Right cardiac atrium (tissue), 5 donors: ENCODE measurements around the gene LBHD2. TPM values are rescaled to one million over a fixed set of nuclear protein-coding genes. Genes with fewer than 3 reads are reported as not detected.
A peak's percentile ranks its signal among the peaks of the same experiment; 100 is the strongest.
"Not testable (repeated sequence)": the region's sequence is repeated elsewhere in the genome, so short reads cannot be mapped to it uniquely, and the experiment has no call there.

ENCODE experiments used
- ATAC-seq, 2 donors: fragments of 200-7000 bp; cut with Tn5 transposase; one replicate each; pipeline versions ENCODE4 v1.8.0 to v1.9.1; 2020; ENCODE audit warnings: moderate library complexity in 2 of 2, mild to moderate bottlenecking in 1 of 2
- DNase-seq, 3 donors: peaks; one replicate each; pipeline ENCODE4 v3.0.0-alpha.2; 2020
- H3K27ac ChIP-seq: one replicate; pipeline ENCODE4 v1.5.1; 2013; ENCODE audit warnings: mild to moderate bottlenecking, low read length, control low read depth, moderate library complexity
- H3K27me3 ChIP-seq: one replicate; pipeline ENCODE4 v1.6.1; 2013; ENCODE audit not compliant: control insufficient read depth, insufficient read depth
- H3K4me1 ChIP-seq: one replicate; pipeline ENCODE4 v1.6.1; 2013; ENCODE audit warnings: low read length; ENCODE audit not compliant: control insufficient read depth, insufficient read depth
- H3K4me3 ChIP-seq: one replicate; pipeline ENCODE4 v1.5.1; 2013; ENCODE audit warnings: low read length, control low read depth
- H3K9me3 ChIP-seq: one replicate; pipeline ENCODE4 v1.6.1; 2013; ENCODE audit warnings: low read length; ENCODE audit not compliant: control insufficient read depth
- WGBS: extraction: QIAGEN DNeasy Blood & Tissue Kit; methylation state at CpG from one replicate; pipeline ENCODE4 v1.1.7; 2013; 5-methylcytosine and 5-hydroxymethylcytosine counted together
- intact Hi-C, 4 donors: fragments of 100-400 bp; cut with DNase I; formaldehyde crosslinking; loops; one replicate each; pipeline versions ENCODE4 v1.11.0 to v1.14.0; 2022 to 2023
- long read RNA-seq, 4 donors: library from polyadenylated mRNA; unstranded; transcript quantifications; one replicate each; pipeline ENCODE4 v2.0.0, GENCODE V29; 2020 to 2021
- polyA plus RNA-seq: library from polyadenylated mRNA; stranded (reverse); fragments of 200-250 nt; gene quantifications from one replicate; pipeline ENCODE4 v1.2.3, GENCODE V29; 2013
- total RNA-seq, 4 donors: library from RNA; stranded (reverse); fragmentation: NEBNext Ultra II Directional; extraction: Animal tissue kit (Norgen Biotek cat#: 25700); gene quantifications; one replicate each; pipeline ENCODE4 v1.2.1, GENCODE V29; 2021
- donor health status: healthy with polysubstance abuse.
- donor health status: DM: no; HTN: yes; CAD: no.
- donor health status: DM: no; HTN: no; CAD: no.
- donor health status: DM: no; HTN: yes; CAD: no; lungs with severe emphysema.
- donor health status: DM: yes; HTN: yes; CAD: no.

Gene LBHD2
- not detected for total RNA-seq
- not detected for polyA plus RNA-seq
- long read RNA-seq, donor 1, result 0 reads
- long read RNA-seq, donor 2, result 0 reads
- long read RNA-seq, donor 3, result 0 reads
- long read RNA-seq, donor 4, result 0 reads

GRCh38 chr14:103084021-103084919, at the start of gene LBHD2:
LBHD2 (plus strand) TSS chr14:103084210; CDS start chr14:103086013, 1,803 bp downstream.
- no peaks in the 10 kb centered on the region for H3K9me3 ChIP-seq
- 16% methylated on average over 61 of the region's 61 CpGs for WGBS
- ATAC-seq (peak; percentile 36 to 46), DNase-seq (peak; percentile 18 to 59 (median 51))
- no peak within 1 kb of the TSS for H3K27ac ChIP-seq
- intact Hi-C loops, result no loop called here
- no peaks in the 10 kb centered on the region for H3K27me3 ChIP-seq
- no peak within 1 kb of the TSS for H3K4me3 ChIP-seq
- no peaks in the 10 kb centered on the region for H3K4me1 ChIP-seq

GRCh38 chr14:103041464-103041863, 42.5 kb upstream of the LBHD2 start:
- Histone ChIP-seq H3K4me3 (no peak overlapping the region), H3K27ac (no peak overlapping the region), H3K4me1 (peaks cover 8% of the 10 kb centered on the region), H3K9me3 (no peaks in the 10 kb centered on the region), H3K27me3 (no peaks in the 10 kb centered on the region)
- ATAC-seq, result peak; percentile 26 to 31
- DNase-seq, result peak in 1 of 3 donors; percentile 42
- 98% methylated on average over 20 of the region's 20 CpGs for WGBS
- intact Hi-C loops, result no loop called here

- H3K9me3 ChIP-seq, result no peaks in the 10 kb centered on the region
- 93% methylated on average over 8 of the region's 8 CpGs for WGBS
- H3K27ac ChIP-seq, result no peak overlapping the region
- no peak overlapping the region for H3K4me3 ChIP-seq
- ATAC-seq, result no peak
- H3K4me1 ChIP-seq, result peaks cover 10% of the 10 kb centered on the region
- no peaks in the 10 kb centered on the region for H3K27me3 ChIP-seq
- no peak for DNase-seq
- intact Hi-C loops, result no loop called here
Observed at GRCh38 chr14:103043257-103044015, 40.6 kb upstream of the LBHD2 start.

- Histone ChIP-seq H3K4me1 (peaks cover 18% of the 10 kb centered on the region), H3K27ac (no peak overlapping the region), H3K9me3 (no peaks in the 10 kb centered on the region), H3K27me3 (no peaks in the 10 kb centered on the region), H3K4me3 (no peak overlapping the region)
- no peak for DNase-seq
- ATAC-seq, result no peak
- WGBS, result 32% methylated on average over 15 of the region's 15 CpGs
- intact Hi-C loops, result no loop called here
Observed at GRCh38 chr14:103045371-103045869, 38.6 kb upstream of the LBHD2 start.

- H3K4me3 ChIP-seq, intact Hi-C loops, H3K27ac ChIP-seq, ATAC-seq, DNase-seq, H3K9me3 ChIP-seq, H3K27me3 ChIP-seq: not testable (repeated sequence)
- peaks cover 18% of the 10 kb centered on the region for H3K4me1 ChIP-seq
- 93% methylated on average over 8 of the region's 8 CpGs for WGBS
Observed at GRCh38 chr14:103047453-103047852, 36.6 kb upstream of the LBHD2 start.

- peaks cover 16% of the 10 kb centered on the region for H3K4me1 ChIP-seq
- no peak overlapping the region for H3K27ac ChIP-seq
- no peaks in the 10 kb centered on the region for H3K27me3 ChIP-seq
- WGBS, result 60% methylated on average over 5 of the region's 5 CpGs
- H3K9me3 ChIP-seq, result no peaks in the 10 kb centered on the region
- intact Hi-C loops, result no loop called here
- DNase-seq (no peak), ATAC-seq (no peak)
- H3K4me3 ChIP-seq, result no peak overlapping the region
Observed at GRCh38 chr14:103050935-103051334, 33.1 kb upstream of the LBHD2 start.

- no peak overlapping the region for H3K27ac ChIP-seq
- ATAC-seq (no peak), DNase-seq (no peak)
- 74% methylated on average over 10 of the region's 10 CpGs for WGBS
- peaks cover 11% of the 10 kb centered on the region for H3K4me1 ChIP-seq
- no peaks in the 10 kb centered on the region for H3K9me3 ChIP-seq
- H3K27me3 ChIP-seq, result no peaks in the 10 kb centered on the region
- no peak overlapping the region for H3K4me3 ChIP-seq
- intact Hi-C loops, result no loop called here
Observed at GRCh38 chr14:103052407-103052806, 31.6 kb upstream of the LBHD2 start.

GRCh38 chr14:103055695-103056094, 28.3 kb upstream of the LBHD2 start:
- peak in 1 of 3 donors; percentile 9 for DNase-seq
- no peaks in the 10 kb centered on the region for H3K27me3 ChIP-seq
- peak in 1 of 2 donors; percentile 66 for ATAC-seq
- H3K4me1 ChIP-seq, result peaks cover 4% of the 10 kb centered on the region
- H3K4me3 ChIP-seq, result peak overlapping the region; percentile 84
- H3K27ac ChIP-seq, result no peak overlapping the region
- WGBS, result 43% methylated on average over 8 of the region's 8 CpGs
- intact Hi-C loops, result no loop called here
- no peaks in the 10 kb centered on the region for H3K9me3 ChIP-seq

GRCh38 chr14:103056322-103057027, 27.5 kb upstream of the LBHD2 start:
- H3K27ac ChIP-seq, result peak overlapping the region; percentile 91
- no peaks in the 10 kb centered on the region for H3K9me3 ChIP-seq
- no peaks in the 10 kb centered on the region for H3K27me3 ChIP-seq
- H3K4me1 ChIP-seq, result peaks cover 4% of the 10 kb centered on the region
- peak overlapping the region; percentile 84 for H3K4me3 ChIP-seq
- 2% methylated on average over 50 of the region's 50 CpGs for WGBS
- peak; percentile 43 to 79 for ATAC-seq
- peak; percentile 91 to 94 (median 93) for DNase-seq
- intact Hi-C loops, result no loop called here

- H3K27ac ChIP-seq, result peak overlapping the region; percentile 91
- peaks cover 4% of the 10 kb centered on the region for H3K4me1 ChIP-seq
- ATAC-seq (peak in 1 of 2 donors; percentile 1), DNase-seq (peak; percentile 51 to 82 (median 72))
- H3K4me3 ChIP-seq, result peak overlapping the region; percentile 84
- H3K27me3 ChIP-seq, result no peaks in the 10 kb centered on the region
- no peaks in the 10 kb centered on the region for H3K9me3 ChIP-seq
- intact Hi-C loops, result no loop called here
- under 1% methylated on average over 53 of the region's 53 CpGs for WGBS
Observed at GRCh38 chr14:103057028-103057371, 27.0 kb upstream of the LBHD2 start.
